ENCODE data around the gene CNTN5. TPM values are rescaled to one million over a fixed set of nuclear protein-coding genes. Genes with fewer than 3 reads are reported as not detected.

The CNTN5 gene
- total RNA-seq, 1 donor from 2014 or later, result not detected

- intact Hi-C loops (cut with micrococcal nuclease), result no loop called here
These were observed 1072.9 kb downstream of the CNTN5 start for GRCh38 chr11:100093698-100094097.

GRCh38 chr11:100094121-100094865 is 1073.5 kb downstream of the CNTN5 start:
- no peak for DNase-seq
- ATAC-seq, result no peak
- intact Hi-C loops (cut with micrococcal nuclease), result no loop called here

More at GRCh38 chr11:100093698-100094097, 1072.9 kb downstream of the CNTN5 start:
- no peak for DNase-seq
- no peak for ATAC-seq

GRCh38 chr11:100095809-100096208 is 1075.1 kb downstream of the CNTN5 start:
- no peak for ATAC-seq

GRCh38 chr11:100098560-100098959 is 1077.8 kb downstream of the CNTN5 start:
- DNase-seq, result no peak
- no peak for ATAC-seq
- intact Hi-C loops (cut with micrococcal nuclease), result no loop called here

More at GRCh38 chr11:100095809-100096208, 1075.1 kb downstream of the CNTN5 start:
- no peak for DNase-seq
- intact Hi-C loops (cut with micrococcal nuclease), result no loop called here

GRCh38 chr11:100105255-100105981 is 1084.7 kb downstream of the CNTN5 start:
- intact Hi-C loops (cut with micrococcal nuclease), result no loop called here
- ATAC-seq, result no peak
- DNase-seq, result no peak

- intact Hi-C loops (cut with micrococcal nuclease), result no loop called here
- ATAC-seq (no peak), DNase-seq (no peak)
These were observed 1085.2 kb downstream of the CNTN5 start for GRCh38 chr11:100105982-100106358.

GRCh38 chr11:100119176-100119575 is 1098.4 kb downstream of the CNTN5 start:
- DNase-seq (no peak), ATAC-seq (no peak)
- intact Hi-C loops (cut with micrococcal nuclease), result no loop called here

GRCh38 chr11:100133114-100133513 is 1112.4 kb downstream of the CNTN5 start:
- intact Hi-C loops (cut with micrococcal nuclease), result no loop called here
- no peak for DNase-seq
- no peak for ATAC-seq

GRCh38 chr11:100141201-100141600 is 1120.5 kb downstream of the CNTN5 start:
- no peak for ATAC-seq
- intact Hi-C loops (cut with micrococcal nuclease), result no loop called here

GRCh38 chr11:100151944-100152343 is 1131.2 kb downstream of the CNTN5 start:
- ATAC-seq (no peak), DNase-seq (no peak)
- intact Hi-C loops (cut with micrococcal nuclease), result no loop called here

More at GRCh38 chr11:100141201-100141600, 1120.5 kb downstream of the CNTN5 start:
- no peak for DNase-seq

- DNase-seq (no peak), ATAC-seq (no peak)
These were observed 1132.0 kb downstream of the CNTN5 start for GRCh38 chr11:100152766-100153165.

GRCh38 chr11:100163471-100163870 is 1142.7 kb downstream of the CNTN5 start:
- DNase-seq (no peak), ATAC-seq (no peak)
- intact Hi-C loops (cut with micrococcal nuclease), result no loop called here

More at GRCh38 chr11:100152766-100153165, 1132.0 kb downstream of the CNTN5 start:
- intact Hi-C loops (cut with micrococcal nuclease), result no loop called here

GRCh38 chr11:100174881-100175280 is 1154.1 kb downstream of the CNTN5 start:
- no peak for ATAC-seq
- no peak for DNase-seq
- intact Hi-C loops (cut with micrococcal nuclease), result no loop called here

- intact Hi-C loops (cut with micrococcal nuclease), result no loop called here
- DNase-seq (no peak), ATAC-seq (no peak)
These were observed 1155.7 kb downstream of the CNTN5 start for GRCh38 chr11:100176456-100176855.

GRCh38 chr11:100177651-100178050 is 1156.9 kb downstream of the CNTN5 start:
- ATAC-seq, result no peak

GRCh38 chr11:100182350-100182749 is 1161.6 kb downstream of the CNTN5 start:
- no peak for DNase-seq
- intact Hi-C loops (cut with micrococcal nuclease), result no loop called here
- ATAC-seq, result no peak

More at GRCh38 chr11:100177651-100178050, 1156.9 kb downstream of the CNTN5 start:
- intact Hi-C loops (cut with micrococcal nuclease), result no loop called here
- no peak for DNase-seq

- intact Hi-C loops (cut with micrococcal nuclease), result no loop called here
- DNase-seq, result no peak
- ATAC-seq, result no peak
These were observed 1162.2 kb downstream of the CNTN5 start for GRCh38 chr11:100182927-100183326.

GRCh38 chr11:100185588-100185987 is 1164.8 kb downstream of the CNTN5 start:
- DNase-seq (no peak), ATAC-seq (no peak)
- intact Hi-C loops (cut with micrococcal nuclease), result no loop called here

GRCh38 chr11:100188137-100188783 is 1167.5 kb downstream of the CNTN5 start:
- intact Hi-C loops (cut with micrococcal nuclease), result no loop called here
- DNase-seq (no peak), ATAC-seq (no peak)

GRCh38 chr11:100190395-100190794 is 1169.6 kb downstream of the CNTN5 start:
- intact Hi-C loops (cut with micrococcal nuclease), result no loop called here
- ATAC-seq (no peak), DNase-seq (no peak)

All from left ventricle myocardium superior (tissue), 1 donor.